ENCODE data around the gene KCNAB3.

KCNAB3 gene

GRCh38 chr17:7940034-7940433 lies 10.4 kb upstream of the KCNAB3 start:
- DNase-seq, result no peak

- DNase-seq, result no peak
Measured at GRCh38 chr17:7935859-7936258, 6.2 kb upstream of the KCNAB3 start.

GRCh38 chr17:7932949-7933348 lies 3.3 kb upstream of the KCNAB3 start:
- DNase-seq, result no peak

GRCh38 chr17:7932483-7932891 lies 2.8 kb upstream of the KCNAB3 start:
- DNase-seq, result no peak

GRCh38 chr17:7931709-7932482 lies 2.2 kb upstream of the KCNAB3 start, which contains the start of the genes CNTROB and TRAPPC1:
CNTROB (plus strand) TSS chr17:7932206; CDS start chr17:7933080, 874 bp downstream.
TRAPPC1 (minus strand) TSS chr17:7931946; CDS start chr17:7931829, 117 bp downstream.
- DNase-seq, result peak; percentile 100

GRCh38 chr17:7930841-7931631 lies 1.4 kb upstream of the KCNAB3 start:
- no peak for DNase-seq

- no peak for DNase-seq
Measured at GRCh38 chr17:7927596-7927995, 2.1 kb downstream of the KCNAB3 start.

GRCh38 chr17:7922845-7923628 lies 6.6 kb downstream of the KCNAB3 start:
- DNase-seq, result peak; percentile 61

GRCh38 chr17:7922269-7922844 lies 7.3 kb downstream of the KCNAB3 start:
- DNase-seq, result no peak

- DNase-seq, result no peak
Measured at GRCh38 chr17:7916808-7917207, 12.8 kb downstream of the KCNAB3 start.

- no peak for DNase-seq
Measured at GRCh38 chr17:7916385-7916682, 13.3 kb downstream of the KCNAB3 start.

GRCh38 chr17:7915611-7916384 lies 13.9 kb downstream of the KCNAB3 start, which contains the start of gene RNF227:
RNF227 (minus strand) TSS chr17:7916289; CDS start chr17:7916195, 94 bp downstream.
- peak; percentile 79 for DNase-seq

GRCh38 chr17:7915179-7915610 lies 14.5 kb downstream of the KCNAB3 start:
- no peak for DNase-seq

- no peak for DNase-seq
Measured at GRCh38 chr17:7912927-7913524, 16.6 kb downstream of the KCNAB3 start.

GRCh38 chr17:7911116-7911515 lies 18.5 kb downstream of the KCNAB3 start:
- DNase-seq, result no peak

GRCh38 chr17:7910711-7911110 lies 18.9 kb downstream of the KCNAB3 start:
- DNase-seq, result no peak

- DNase-seq, result no peak
Measured at GRCh38 chr17:7910281-7910680, 19.4 kb downstream of the KCNAB3 start.

GRCh38 chr17:7909089-7909488 lies 20.6 kb downstream of the KCNAB3 start:
- DNase-seq, result no peak

- no peak for DNase-seq
Measured at GRCh38 chr17:7903154-7904103, 26.2 kb downstream of the KCNAB3 start.

- DNase-seq, result no peak
Measured at GRCh38 chr17:7897773-7898172, 31.9 kb downstream of the KCNAB3 start.
